Neural crest cell (in vitro differentiated cells): ENCODE data around the gene SMG6. TPM values are rescaled to one million over a fixed set of nuclear protein-coding genes. Genes with fewer than 3 reads are reported as not detected.

Experiments used
- DNase-seq: peaks from one replicate; pipeline ENCODE4 v3.0.0; 2021; ENCODE audit warnings: low read depth, mixed read lengths, low spot score
- H3K27ac Mint-ChIP-seq: one replicate; pipeline ENCODE4 v1.8.0; 2021; ENCODE audit warnings: mild to moderate bottlenecking, mixed read lengths; ENCODE audit not compliant: unreplicated experiment
- H3K27me3 Mint-ChIP-seq: 2 replicates; pipeline ENCODE4 v1.8.0; 2021; ENCODE audit warnings: low read depth, mild to moderate bottlenecking, mixed read lengths
- H3K36me3 Mint-ChIP-seq: 2 replicates; pipeline ENCODE4 v1.8.0; 2021; ENCODE audit warnings: low read depth, mild to moderate bottlenecking, mixed read lengths
- H3K4me1 Mint-ChIP-seq: 2 replicates; pipeline ENCODE4 v1.8.0; 2021; ENCODE audit warnings: mixed read lengths
- H3K4me3 Mint-ChIP-seq: one replicate; pipeline ENCODE4 v1.8.0; 2021; ENCODE audit warnings: mild to moderate bottlenecking, mixed read lengths
- H3K9me3 Mint-ChIP-seq: 2 replicates; pipeline ENCODE4 v1.8.0; 2021; ENCODE audit warnings: mixed read lengths
- CTCF ChIP-seq: fragments of 200-600 bp; sonication (generic); conservative IDR thresholded peaks from 2 replicates; pipeline ENCODE4 v1.5.0; 2021; ENCODE audit warnings: antibody characterized with exemption, mild to moderate bottlenecking
- total RNA-seq: library from RNA; stranded (reverse); gene quantifications from 2 replicates; pipeline ENCODE4 v1.2.1, GENCODE V29; 2021

The SMG6 gene
- total RNA-seq, 1 donor from 2014 or later: 57.2 TPM

DNA sequence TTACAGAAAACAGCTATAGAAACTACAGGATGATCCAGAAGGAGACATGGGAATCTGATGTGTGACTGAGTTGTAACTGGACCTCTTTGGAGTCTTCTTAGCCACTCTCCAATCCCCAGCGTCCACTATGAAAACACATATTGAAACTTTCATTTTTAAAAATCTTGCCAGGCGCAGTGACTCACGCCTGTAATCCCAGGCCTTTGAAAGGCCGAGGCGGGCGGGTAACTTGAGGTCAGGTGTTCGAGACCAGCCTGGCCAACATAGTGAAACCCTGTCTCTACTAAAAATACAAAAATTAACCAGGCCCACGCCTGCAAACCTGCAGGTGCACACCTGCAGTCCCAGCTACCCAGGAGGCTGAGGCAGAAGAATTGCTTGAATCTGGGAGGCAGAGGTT lies 195.4 kb downstream of the SMG6 start:
- no peak for TF ChIP-seq CTCF
- Mint-ChIP-seq H3K4me1 (peaks cover 17% of the 10 kb centered on the region), H3K27me3 (no peaks in the 10 kb centered on the region), H3K4me3 (no peak overlapping the region), H3K36me3 (no peaks in the 10 kb centered on the region), H3K27ac (no peak overlapping the region), H3K9me3 (no peaks in the 10 kb centered on the region)
- DNase-seq: no peak

GRCh38 chr17:2107506-2107905 lies 196.1 kb downstream of the SMG6 start:
- Mint-ChIP-seq H3K4me1 (peaks cover 17% of the 10 kb centered on the region), H3K27ac (no peak overlapping the region), H3K9me3 (no peaks in the 10 kb centered on the region), H3K27me3 (no peaks in the 10 kb centered on the region), H3K4me3 (no peak overlapping the region), H3K36me3 (no peaks in the 10 kb centered on the region)
- DNase-seq: no peak
- TF ChIP-seq CTCF: no peak

DNA sequence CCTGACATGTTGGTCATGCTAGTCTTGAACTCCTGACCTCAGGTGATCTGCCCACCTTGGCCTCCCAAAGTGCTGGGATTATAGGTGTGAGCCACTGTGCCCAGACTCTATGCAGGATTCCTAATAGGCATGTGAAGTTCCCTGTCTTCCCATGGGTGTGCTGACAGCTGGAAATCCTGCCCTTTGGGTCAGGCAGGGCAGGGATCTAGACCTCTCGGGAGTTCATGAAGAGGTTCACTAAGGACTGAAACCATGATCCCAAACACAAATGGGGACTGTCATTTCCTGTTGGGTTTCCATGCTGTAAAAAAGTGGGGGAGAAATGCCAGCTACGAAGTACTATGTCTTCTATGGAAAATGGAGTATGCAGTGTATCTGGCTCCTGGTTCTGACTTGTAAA lies 196.5 kb downstream of the SMG6 start:
- no peak for TF ChIP-seq CTCF
- Mint-ChIP-seq H3K4me3 (no peak overlapping the region), H3K4me1 (peaks cover 17% of the 10 kb centered on the region), H3K9me3 (no peaks in the 10 kb centered on the region), H3K36me3 (no peaks in the 10 kb centered on the region), H3K27me3 (no peaks in the 10 kb centered on the region), H3K27ac (no peak overlapping the region)
- DNase-seq: no peak

- no peak for DNase-seq
- H3K4me1 Mint-ChIP-seq: peaks cover 17% of the 10 kb centered on the region
- no peaks in the 10 kb centered on the region for H3K36me3 Mint-ChIP-seq
- no peaks in the 10 kb centered on the region for H3K9me3 Mint-ChIP-seq
- TF ChIP-seq CTCF: no peak
- H3K27ac Mint-ChIP-seq: no peak overlapping the region
- H3K4me3 Mint-ChIP-seq: no peak overlapping the region
- no peaks in the 10 kb centered on the region for H3K27me3 Mint-ChIP-seq
Observed at GRCh38 chr17:2106308-2106955, 197.2 kb downstream of the SMG6 start.

GRCh38 chr17:2105663-2106062 lies 197.9 kb downstream of the SMG6 start:
- TF ChIP-seq CTCF: no peak
- no peaks in the 10 kb centered on the region for H3K27me3 Mint-ChIP-seq
- no peaks in the 10 kb centered on the region for H3K36me3 Mint-ChIP-seq
- no peaks in the 10 kb centered on the region for H3K9me3 Mint-ChIP-seq
- no peak overlapping the region for H3K27ac Mint-ChIP-seq
- H3K4me1 Mint-ChIP-seq: peaks cover 14% of the 10 kb centered on the region
- no peak overlapping the region for H3K4me3 Mint-ChIP-seq
- DNase-seq: no peak
